GM12875 (cell line): Measurements from ENCODE around the gene ATP6V1G1.

Experiments
- H3K4me3 ChIP-seq: one replicate; pipeline ENCODE4 v1.5.1; 2011; ENCODE audit warnings: low read depth, low read length, control low read depth
- CTCF ChIP-seq: IDR thresholded peaks from 2 replicates; pipeline ENCODE4 v1.5.1; 2011; ENCODE audit warnings: low read depth, mild to moderate bottlenecking, control low read depth, inconsistent platforms, low read length, moderate library complexity, borderline replicate concordance; ENCODE audit not compliant: insufficient read depth

The ATP6V1G1 gene

GRCh38 chr9:114587345-114588202 is at the start of gene ATP6V1G1:
Gene ATP6V1G1, plus strand, starts transcription at chr9:114587769. Its CDS starts 70 bp downstream, at chr9:114587839.
- TF ChIP-seq CTCF = no peak
- peak within 1 kb of the TSS; percentile 89 for H3K4me3 ChIP-seq

- TF ChIP-seq CTCF = peak; percentile 59
- no peak overlapping the region for H3K4me3 ChIP-seq
Observed at GRCh38 chr9:114538241-114538640, 49.3 kb upstream of the ATP6V1G1 start.

- no peak for TF ChIP-seq CTCF
- no peak overlapping the region for H3K4me3 ChIP-seq
Observed at GRCh38 chr9:114539701-114540380, 47.7 kb upstream of the ATP6V1G1 start.

GRCh38 chr9:114545055-114545454 is 42.5 kb upstream of the ATP6V1G1 start:
- no peak for TF ChIP-seq CTCF
- no peak overlapping the region for H3K4me3 ChIP-seq

GRCh38 chr9:114546851-114547250 is 40.7 kb upstream of the ATP6V1G1 start:
- no peak for TF ChIP-seq CTCF
- H3K4me3 ChIP-seq = no peak overlapping the region

- no peak for TF ChIP-seq CTCF
- no peak overlapping the region for H3K4me3 ChIP-seq
Observed at GRCh38 chr9:114549697-114550330, 37.8 kb upstream of the ATP6V1G1 start.
